GM19099 (cell line): Measurements from ENCODE around the gene G2E3.
A peak's percentile ranks its signal among the peaks of the same experiment; 100 is the strongest.

Experiments used
- POLR2A ChIP-seq: IDR thresholded peaks from 3 replicates; pipeline ENCODE4 v1.6.1; 2011; ENCODE audit warnings: low read depth; ENCODE audit not compliant: insufficient read length; ENCODE audit errors: extremely low read depth

The G2E3 gene

GRCh38 chr14:30621940-30622830 lies 63.2 kb downstream of the G2E3 start, which contains the start of gene SCFD1:
TSS of gene SCFD1 (plus strand) at chr14:30622319. CDS start at chr14:30622339, 20 bp downstream.
- peak; percentile 97 for TF ChIP-seq POLR2A

- no peak for TF ChIP-seq POLR2A
Observed at GRCh38 chr14:30623412-30624131, 64.6 kb downstream of the G2E3 start.

- TF ChIP-seq POLR2A: no peak
Observed at GRCh38 chr14:30624132-30624423, 65.1 kb downstream of the G2E3 start.

GRCh38 chr14:30625533-30625932 lies 66.6 kb downstream of the G2E3 start:
- no peak for TF ChIP-seq POLR2A

GRCh38 chr14:30630248-30630647 lies 71.3 kb downstream of the G2E3 start:
- TF ChIP-seq POLR2A: no peak

- no peak for TF ChIP-seq POLR2A
Observed at GRCh38 chr14:30632730-30633129, 73.8 kb downstream of the G2E3 start.

- no peak for TF ChIP-seq POLR2A
Observed at GRCh38 chr14:30638926-30639325, 80.0 kb downstream of the G2E3 start.

- TF ChIP-seq POLR2A: no peak
Observed at GRCh38 chr14:30641207-30641606, 82.2 kb downstream of the G2E3 start.

GRCh38 chr14:30645600-30645999 lies 86.6 kb downstream of the G2E3 start:
- TF ChIP-seq POLR2A: no peak

GRCh38 chr14:30648471-30648870 lies 89.5 kb downstream of the G2E3 start:
- no peak for TF ChIP-seq POLR2A

GRCh38 chr14:30651937-30652336 lies 93.0 kb downstream of the G2E3 start:
- TF ChIP-seq POLR2A: no peak

- TF ChIP-seq POLR2A: no peak
Observed at GRCh38 chr14:30655124-30655523, 96.2 kb downstream of the G2E3 start.

GRCh38 chr14:30655658-30656057 lies 96.7 kb downstream of the G2E3 start:
- TF ChIP-seq POLR2A: no peak

- TF ChIP-seq POLR2A: no peak
Observed at GRCh38 chr14:30656190-30656632, 97.3 kb downstream of the G2E3 start.

GRCh38 chr14:30657050-30657449 lies 98.1 kb downstream of the G2E3 start:
- no peak for TF ChIP-seq POLR2A

GRCh38 chr14:30657606-30658163 lies 98.7 kb downstream of the G2E3 start:
- no peak for TF ChIP-seq POLR2A

GRCh38 chr14:30658645-30659044 lies 99.7 kb downstream of the G2E3 start:
- TF ChIP-seq POLR2A: no peak

- TF ChIP-seq POLR2A: no peak
Observed at GRCh38 chr14:30669594-30669993, 110.6 kb downstream of the G2E3 start.
